ENCODE data around the gene CCNQ.

GRCh38 chrX:153595387-153595786, 3.6 kb downstream of the CCNQ start:
- TF ChIP-seq CTCF (conservative IDR thresholded peaks at IDR 0.05; ENCODE audit: low read length) (no peak), EZH2phosphoT487 (IDR thresholded peaks at IDR 0.05; ENCODE audit: borderline replicate concordance, low read depth, low read length) (no peak)

Measured in OCI-LY7 (cell line).